Prostate gland (tissue), 2 donors: ENCODE data around the gene ARMH3. TPM values are rescaled to one million over a fixed set of nuclear protein-coding genes. Genes with fewer than 3 reads are reported as not detected.

Source experiments
- DNase-seq: peaks from one replicate; pipeline ENCODE4 v3.0.0-alpha.2; 2019; ENCODE audit warnings: low spot score
- H3K27ac ChIP-seq, 2 donors: fragments of 200-600 bp; sonication (generic); 2 replicates each; pipeline ENCODE4 v1.5.1; 2017 to 2019
- H3K27me3 ChIP-seq: fragments of 200-600 bp; sonication (generic); replicated peaks from 2 replicates; pipeline ENCODE4 v1.5.1; 2019; ENCODE audit not compliant: insufficient read depth
- H3K36me3 ChIP-seq, 2 donors: fragments of 200-600 bp; sonication (generic); 1 replicate in 1 of 2; 2 replicates in 1 of 2; pipeline versions ENCODE4 v1.5.1 to v1.8.1; 2017 to 2019
- H3K4me1 ChIP-seq: fragments of 200-600 bp; sonication (generic); replicated peaks from 2 replicates; pipeline ENCODE4 v1.5.1; 2019
- H3K4me3 ChIP-seq, 2 donors: fragments of 200-600 bp; sonication (generic); 2 replicates each; pipeline ENCODE4 v1.5.1; 2017 to 2019
- H3K9me3 ChIP-seq: fragments of 200-600 bp; sonication (generic); 2 replicates; pipeline ENCODE4 v1.5.1; 2017
- POLR2A ChIP-seq: fragments of 450-650 bp; IDR thresholded peaks from one replicate; pipeline ENCODE4 v1.6.1; 2016; ENCODE audit warnings: antibody characterized with exemption, mild to moderate bottlenecking
- POLR2AphosphoS5 ChIP-seq: sonication (generic); formaldehyde crosslinking; IDR thresholded peaks from one replicate; pipeline ENCODE4 v1.6.1; 2017; ENCODE audit warnings: antibody characterized with exemption
- WGBS: methylation state at CpG from one replicate; pipeline ENCODE4 v1.1.5; 2018; 5-methylcytosine and 5-hydroxymethylcytosine counted together
- intact Hi-C: fragments of 100-400 bp; cut with DNase I; formaldehyde crosslinking; loops from one replicate; pipeline ENCODE4 v1.14.2; 2022
- total RNA-seq, 2 donors: library from RNA; depleted of rRNA; stranded (reverse); fragments of >200 nt; gene quantifications; one replicate each; pipeline ENCODE4 v1.1.0, GENCODE V29; 2016
- TF ChIP-seq, protein P1 (sequence below), 4 experiments: fragments of 200-600 bp in 2 of 4; fragments of 450-650 bp in 2 of 4; sonication (generic) in 2 of 4; IDR thresholded peaks; 1 replicate in 3 of 4; 2 replicates in 1 of 4; pipeline ENCODE4 v1.5.1; 2016 to 2019; ENCODE audit warnings: antibody characterized with exemption in 4 of 4, mild to moderate bottlenecking in 2 of 4, moderate library complexity in 2 of 4

The ARMH3 gene
- total RNA-seq, 2 donors from 2014 or later = 15.1 to 20.5 TPM

DNA sequence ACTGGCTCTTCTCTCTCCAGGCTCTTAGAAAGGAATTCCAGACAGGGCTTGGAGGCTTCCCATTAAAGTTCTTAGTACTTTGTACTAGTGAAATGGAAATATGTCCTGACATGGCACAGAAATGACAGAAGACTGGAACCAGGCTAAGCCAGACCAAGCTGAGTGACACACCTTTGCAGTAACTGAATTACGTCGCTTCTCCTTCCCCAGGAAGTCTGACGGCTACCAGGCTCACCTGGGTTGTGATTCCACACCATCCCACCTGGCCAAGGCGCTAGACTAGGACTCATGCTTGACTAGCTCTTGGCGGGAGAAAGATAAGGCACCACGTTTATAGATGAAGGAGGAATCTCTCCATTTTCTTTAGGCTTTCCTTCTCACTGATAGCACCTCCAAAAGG, 161.7 kb downstream of the ARMH3 start:
- Histone ChIP-seq H3K4me3 (no peak overlapping the region), H3K27me3 (no peaks in the 10 kb centered on the region), H3K36me3 (no peaks in the 10 kb centered on the region), H3K9me3 (no peaks in the 10 kb centered on the region), H3K27ac (no peak overlapping the region), H3K4me1 (no peaks in the 10 kb centered on the region)
- TF ChIP-seq POLR2A = no peak
- no peak for TF ChIP-seq POLR2AphosphoS5
- TF ChIP-seq, protein P1, sequence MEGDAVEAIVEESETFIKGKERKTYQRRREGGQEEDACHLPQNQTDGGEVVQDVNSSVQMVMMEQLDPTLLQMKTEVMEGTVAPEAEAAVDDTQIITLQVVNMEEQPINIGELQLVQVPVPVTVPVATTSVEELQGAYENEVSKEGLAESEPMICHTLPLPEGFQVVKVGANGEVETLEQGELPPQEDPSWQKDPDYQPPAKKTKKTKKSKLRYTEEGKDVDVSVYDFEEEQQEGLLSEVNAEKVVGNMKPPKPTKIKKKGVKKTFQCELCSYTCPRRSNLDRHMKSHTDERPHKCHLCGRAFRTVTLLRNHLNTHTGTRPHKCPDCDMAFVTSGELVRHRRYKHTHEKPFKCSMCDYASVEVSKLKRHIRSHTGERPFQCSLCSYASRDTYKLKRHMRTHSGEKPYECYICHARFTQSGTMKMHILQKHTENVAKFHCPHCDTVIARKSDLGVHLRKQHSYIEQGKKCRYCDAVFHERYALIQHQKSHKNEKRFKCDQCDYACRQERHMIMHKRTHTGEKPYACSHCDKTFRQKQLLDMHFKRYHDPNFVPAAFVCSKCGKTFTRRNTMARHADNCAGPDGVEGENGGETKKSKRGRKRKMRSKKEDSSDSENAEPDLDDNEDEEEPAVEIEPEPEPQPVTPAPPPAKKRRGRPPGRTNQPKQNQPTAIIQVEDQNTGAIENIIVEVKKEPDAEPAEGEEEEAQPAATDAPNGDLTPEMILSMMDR (IDR thresholded peaks at IDR 0.05) = no peak
- 89% methylated on average over 6 of the region's 6 CpGs for WGBS
- no peak for DNase-seq
- intact Hi-C loops = loop anchor here (5.0 kb wide), 1 partner anchor 118 kb away; no protein-coding TSS in a partner anchor

DNA sequence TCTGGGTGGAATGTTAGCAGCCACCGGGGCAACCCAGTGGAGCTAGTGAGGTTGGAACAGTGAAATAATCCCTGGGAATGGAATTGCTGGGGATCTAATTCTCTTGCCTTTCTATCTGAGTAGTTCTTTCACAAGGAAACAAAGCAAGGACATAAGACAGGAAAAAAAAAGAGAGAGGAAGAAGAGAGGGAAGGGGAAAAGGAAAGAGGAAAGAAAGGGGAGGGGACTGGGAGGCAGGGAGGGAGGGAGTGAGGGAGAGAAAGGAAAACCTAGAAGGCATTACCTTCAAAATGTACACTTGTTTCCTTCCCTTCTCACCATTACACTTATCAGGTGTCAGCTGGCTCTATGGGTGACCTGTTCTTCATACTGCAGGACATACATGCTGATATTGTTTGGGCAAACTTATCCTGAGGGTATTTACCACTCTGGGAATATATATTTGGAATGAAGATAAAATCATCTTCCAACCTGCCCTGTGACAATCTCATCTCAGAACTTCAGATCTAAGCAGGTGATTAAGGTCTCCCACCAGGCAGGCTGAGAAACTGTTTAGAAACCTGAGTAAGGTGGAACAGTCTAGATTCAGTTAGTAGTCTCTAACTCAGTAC, 162.4 kb downstream of the ARMH3 start:
- TF ChIP-seq POLR2A (no peak), POLR2AphosphoS5 (no peak)
- TF ChIP-seq, protein P1 (IDR thresholded peaks at IDR 0.05) = no peak
- intact Hi-C loops = loop anchor here (5.0 kb wide), 1 partner anchor 119 kb away; no protein-coding TSS in a partner anchor
- Histone ChIP-seq H3K4me1 (no peaks in the 10 kb centered on the region), H3K9me3 (no peaks in the 10 kb centered on the region), H3K27me3 (no peaks in the 10 kb centered on the region), H3K36me3 (no peaks in the 10 kb centered on the region), H3K27ac (no peak overlapping the region), H3K4me3 (no peak overlapping the region)
- WGBS = 80% methylated on average over 1 of the region's 1 CpG
- DNase-seq = no peak

GRCh38 chr10:101892782-101893391, 163.1 kb downstream of the ARMH3 start:
- Histone ChIP-seq H3K27me3 (no peaks in the 10 kb centered on the region), H3K9me3 (no peaks in the 10 kb centered on the region), H3K27ac (peak overlapping the region in 1 of 2 donors; percentile 1), H3K36me3 (no peaks in the 10 kb centered on the region), H3K4me1 (no peaks in the 10 kb centered on the region), H3K4me3 (no peak overlapping the region)
- no peak for TF ChIP-seq POLR2A
- TF ChIP-seq, protein P1 (IDR thresholded peaks at IDR 0.05) = no peak
- no peak for TF ChIP-seq POLR2AphosphoS5
- 65% methylated on average over 4 of the region's 4 CpGs for WGBS
- intact Hi-C loops = loop anchor here (5.0 kb wide), 1 partner anchor 119 kb away; no protein-coding TSS in a partner anchor
- DNase-seq = no peak

DNA sequence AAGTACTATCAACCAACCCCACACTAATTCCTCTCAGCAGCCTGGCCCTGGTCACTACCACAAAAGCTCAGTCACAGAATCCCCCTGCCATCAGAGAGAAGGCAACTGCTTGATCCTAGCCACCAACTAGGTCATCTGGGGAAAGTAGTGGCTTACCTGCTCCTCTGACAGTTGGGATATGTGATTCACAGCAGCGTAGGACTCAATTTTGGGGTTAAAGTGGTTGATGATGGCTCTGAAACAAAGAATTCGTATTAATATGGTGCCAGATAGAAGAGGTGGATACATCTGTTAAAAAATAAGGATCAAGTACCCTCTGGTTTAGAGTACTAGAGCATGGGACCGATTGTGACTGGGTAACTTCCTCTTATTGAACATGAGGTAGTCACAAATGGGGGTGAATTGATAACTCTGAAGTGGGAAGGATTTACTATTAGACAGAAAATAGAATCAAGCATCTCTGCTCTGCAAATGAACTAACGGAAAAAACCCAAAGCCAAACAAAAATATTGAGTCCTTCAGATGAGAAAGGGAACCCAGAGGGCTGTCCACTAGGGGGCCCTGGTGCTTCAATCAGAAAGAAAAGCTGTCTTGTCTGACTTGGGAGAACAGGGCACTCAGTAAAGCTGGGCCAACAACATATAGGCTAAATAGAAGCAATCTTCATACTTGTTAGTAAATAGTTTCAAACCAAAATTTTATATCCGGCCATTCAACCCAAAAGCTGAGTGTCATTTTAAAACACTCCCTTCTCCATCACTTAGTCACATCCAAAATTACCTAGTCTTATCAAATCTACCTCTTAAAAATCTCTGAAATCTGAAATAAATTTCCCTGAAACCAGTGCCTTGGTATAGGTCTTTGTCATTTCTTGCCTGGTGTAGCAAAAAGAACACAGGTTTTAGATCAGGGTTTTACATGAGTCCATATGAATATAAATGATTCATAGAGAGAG, 166.4 kb downstream of the ARMH3 start:
- Histone ChIP-seq H3K27me3 (no peaks in the 10 kb centered on the region), H3K36me3 (no peaks in the 10 kb centered on the region), H3K4me1 (no peaks in the 10 kb centered on the region), H3K4me3 (no peak overlapping the region), H3K9me3 (no peaks in the 10 kb centered on the region), H3K27ac (no peak overlapping the region)
- intact Hi-C loops = loop anchor here (5.0 kb wide), 1 partner anchor 123 kb away; no protein-coding TSS in a partner anchor
- TF ChIP-seq, protein P1 (IDR thresholded peaks at IDR 0.05) = peak; percentile 39 to 72 (median 66)
- TF ChIP-seq POLR2AphosphoS5 = peak; percentile 29
- TF ChIP-seq POLR2A = no peak
- peak; percentile 62 for DNase-seq
- WGBS = 74% methylated on average over 5 of the region's 5 CpGs
